Measurements from ENCODE around the gene ADAP1.
"Not testable (repeated sequence)": the region's sequence is repeated elsewhere in the genome, so short reads cannot be mapped to it uniquely, and the experiment has no call there.

The ADAP1 gene

DNA sequence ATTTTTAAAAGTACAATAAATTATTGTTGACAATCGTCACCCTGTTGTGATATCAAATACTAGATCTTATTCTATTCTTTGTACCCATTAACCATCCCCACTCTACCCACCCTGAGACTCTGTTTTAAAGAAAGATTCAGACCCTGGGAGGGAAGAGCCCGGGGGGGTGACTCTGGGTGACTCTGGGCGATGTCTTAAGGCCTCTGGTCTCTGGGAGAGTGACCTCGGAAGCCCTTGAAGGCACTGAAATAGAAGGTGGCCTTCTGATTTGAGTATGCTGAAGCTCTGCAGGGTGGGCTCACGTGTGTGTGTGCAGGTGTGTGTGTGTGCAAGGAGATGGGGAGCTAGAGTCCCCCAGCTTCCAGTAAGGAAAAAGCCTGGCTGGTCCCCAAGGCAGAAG is 9.7 kb downstream of the ADAP1 start:
- no peak overlapping the region for H3K4me3 ChIP-seq (ENCODE audit: low read depth, low read length)
- H2AFZ ChIP-seq (ENCODE audit: low read length, unreplicated experiment), result no peak overlapping the region
- H3K4me1 ChIP-seq (ENCODE audit: control insufficient read depth, insufficient read depth, low read length, unreplicated experiment), result no peaks in the 10 kb centered on the region
- no peak overlapping the region for H3K27ac ChIP-seq (ENCODE audit: low read depth, low read length)
- H3K27me3 ChIP-seq (ENCODE audit: insufficient read depth, low read length), result peaks cover 20% of the 10 kb centered on the region
- H3K79me2 ChIP-seq (ENCODE audit: control insufficient read depth, insufficient read depth, low read length, unreplicated experiment), result no peaks in the 10 kb centered on the region
- H3K36me3 ChIP-seq (ENCODE audit: insufficient read depth, low read length), result no peaks in the 10 kb centered on the region

- not testable (repeated sequence) for H2AFZ ChIP-seq (ENCODE audit: low read length, unreplicated experiment); H3K79me2 ChIP-seq (ENCODE audit: control insufficient read depth, insufficient read depth, low read length, unreplicated experiment); H3K27ac ChIP-seq (ENCODE audit: low read depth, low read length); H3K36me3 ChIP-seq (ENCODE audit: insufficient read depth, low read length); H3K4me3 ChIP-seq (ENCODE audit: low read depth, low read length); H3K4me1 ChIP-seq (ENCODE audit: control insufficient read depth, insufficient read depth, low read length, unreplicated experiment)
- H3K27me3 ChIP-seq (ENCODE audit: insufficient read depth, low read length), result peaks cover 20% of the 10 kb centered on the region
These were observed 10.7 kb downstream of the ADAP1 start for GRCh38 chr7:943793-944192.

DNA sequence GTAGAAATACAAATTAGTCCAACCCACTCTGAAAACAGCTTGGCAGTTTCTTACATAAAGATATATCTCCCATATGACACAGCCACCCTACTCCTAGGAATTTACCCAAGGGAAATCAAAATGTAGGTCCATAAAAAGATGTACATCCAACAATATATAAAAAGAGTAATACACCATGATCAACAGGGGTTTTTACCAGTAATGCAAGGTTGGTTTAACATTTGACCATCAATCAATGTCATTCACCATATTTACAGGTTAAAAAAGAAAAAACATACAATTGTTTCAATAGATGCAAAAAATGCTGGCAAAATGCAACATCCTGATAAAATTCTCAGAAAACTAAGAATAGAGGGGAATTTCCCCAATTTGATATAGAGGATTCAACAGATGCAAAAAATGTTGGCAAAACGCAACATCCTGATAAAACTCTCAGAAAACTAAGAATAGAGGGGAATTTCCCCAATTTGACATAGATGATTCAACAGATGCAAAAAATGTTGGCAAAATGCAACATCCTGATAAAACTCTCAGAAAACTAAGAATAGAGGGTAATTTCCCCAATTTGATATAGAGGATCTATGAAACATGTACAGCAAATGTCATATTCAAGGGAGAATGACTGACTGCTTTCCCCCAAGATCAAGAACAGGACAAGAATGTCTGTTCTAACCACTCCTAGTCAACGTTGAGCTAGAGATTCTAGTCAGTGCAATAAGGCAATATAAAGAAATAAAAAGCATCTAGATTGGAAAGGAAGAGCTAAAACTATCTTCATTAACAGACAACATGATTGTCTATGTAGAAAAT is 13.7 kb downstream of the ADAP1 start:
- Histone ChIP-seq H3K27me3 (ENCODE audit: insufficient read depth, low read length) (peaks cover 20% of the 10 kb centered on the region), H3K79me2 (ENCODE audit: control insufficient read depth, insufficient read depth, low read length, unreplicated experiment) (no peaks in the 10 kb centered on the region), H3K27ac (ENCODE audit: low read depth, low read length) (no peak overlapping the region), H2AFZ (ENCODE audit: low read length, unreplicated experiment) (no peak overlapping the region), H3K4me3 (ENCODE audit: low read depth, low read length) (no peak overlapping the region), H3K4me1 (ENCODE audit: control insufficient read depth, insufficient read depth, low read length, unreplicated experiment) (peaks cover 6% of the 10 kb centered on the region), H3K36me3 (ENCODE audit: insufficient read depth, low read length) (no peaks in the 10 kb centered on the region)

- Histone ChIP-seq H3K79me2 (ENCODE audit: control insufficient read depth, insufficient read depth, low read length, unreplicated experiment) (no peaks in the 10 kb centered on the region), H3K27ac (ENCODE audit: low read depth, low read length) (no peak overlapping the region), H2AFZ (ENCODE audit: low read length, unreplicated experiment) (no peak overlapping the region), H3K4me3 (ENCODE audit: low read depth, low read length) (no peak overlapping the region), H3K4me1 (ENCODE audit: control insufficient read depth, insufficient read depth, low read length, unreplicated experiment) (peaks cover 6% of the 10 kb centered on the region), H3K36me3 (ENCODE audit: insufficient read depth, low read length) (no peaks in the 10 kb centered on the region), H3K27me3 (ENCODE audit: insufficient read depth, low read length) (peaks cover 20% of the 10 kb centered on the region)
These were observed 14.6 kb downstream of the ADAP1 start for GRCh38 chr7:939843-940242.

GRCh38 chr7:938546-939185 is 15.8 kb downstream of the ADAP1 start:
- peaks cover 6% of the 10 kb centered on the region for H3K4me1 ChIP-seq (ENCODE audit: control insufficient read depth, insufficient read depth, low read length, unreplicated experiment)

GRCh38 chr7:937856-938484 is 16.5 kb downstream of the ADAP1 start:
- H2AFZ ChIP-seq (ENCODE audit: low read length, unreplicated experiment), result no peak overlapping the region

More at GRCh38 chr7:938546-939185, 15.8 kb downstream of the ADAP1 start:
- Histone ChIP-seq H3K27me3 (ENCODE audit: insufficient read depth, low read length) (peaks cover 20% of the 10 kb centered on the region), H2AFZ (ENCODE audit: low read length, unreplicated experiment) (no peak overlapping the region), H3K79me2 (ENCODE audit: control insufficient read depth, insufficient read depth, low read length, unreplicated experiment) (no peaks in the 10 kb centered on the region), H3K4me3 (ENCODE audit: low read depth, low read length) (no peak overlapping the region), H3K36me3 (ENCODE audit: insufficient read depth, low read length) (no peaks in the 10 kb centered on the region), H3K27ac (ENCODE audit: low read depth, low read length) (no peak overlapping the region)

GRCh38 chr7:936386-937054 is 18.0 kb downstream of the ADAP1 start:
- H2AFZ ChIP-seq (ENCODE audit: low read length, unreplicated experiment), result no peak overlapping the region
- no peak overlapping the region for H3K4me3 ChIP-seq (ENCODE audit: low read depth, low read length)
- H3K27ac ChIP-seq (ENCODE audit: low read depth, low read length), result no peak overlapping the region
- peaks cover 13% of the 10 kb centered on the region for H3K27me3 ChIP-seq (ENCODE audit: insufficient read depth, low read length)
- peaks cover 6% of the 10 kb centered on the region for H3K4me1 ChIP-seq (ENCODE audit: control insufficient read depth, insufficient read depth, low read length, unreplicated experiment)
- H3K79me2 ChIP-seq (ENCODE audit: control insufficient read depth, insufficient read depth, low read length, unreplicated experiment), result no peaks in the 10 kb centered on the region
- no peaks in the 10 kb centered on the region for H3K36me3 ChIP-seq (ENCODE audit: insufficient read depth, low read length)

More at GRCh38 chr7:937856-938484, 16.5 kb downstream of the ADAP1 start:
- no peak overlapping the region for H3K27ac ChIP-seq (ENCODE audit: low read depth, low read length)
- H3K27me3 ChIP-seq (ENCODE audit: insufficient read depth, low read length), result peaks cover 20% of the 10 kb centered on the region
- H3K79me2 ChIP-seq (ENCODE audit: control insufficient read depth, insufficient read depth, low read length, unreplicated experiment), result no peaks in the 10 kb centered on the region
- H3K4me1 ChIP-seq (ENCODE audit: control insufficient read depth, insufficient read depth, low read length, unreplicated experiment), result peaks cover 6% of the 10 kb centered on the region
- no peak overlapping the region for H3K4me3 ChIP-seq (ENCODE audit: low read depth, low read length)
- H3K36me3 ChIP-seq (ENCODE audit: insufficient read depth, low read length), result no peaks in the 10 kb centered on the region

- Histone ChIP-seq H3K27ac (ENCODE audit: low read depth, low read length) (no peak overlapping the region), H3K36me3 (ENCODE audit: insufficient read depth, low read length) (no peaks in the 10 kb centered on the region), H3K4me1 (ENCODE audit: control insufficient read depth, insufficient read depth, low read length, unreplicated experiment) (peaks cover 6% of the 10 kb centered on the region), H3K4me3 (ENCODE audit: low read depth, low read length) (no peak overlapping the region), H2AFZ (ENCODE audit: low read length, unreplicated experiment) (no peak overlapping the region), H3K79me2 (ENCODE audit: control insufficient read depth, insufficient read depth, low read length, unreplicated experiment) (no peaks in the 10 kb centered on the region), H3K27me3 (ENCODE audit: insufficient read depth, low read length) (peaks cover 10% of the 10 kb centered on the region)
These were observed 18.6 kb downstream of the ADAP1 start for GRCh38 chr7:935874-936385.

DNA sequence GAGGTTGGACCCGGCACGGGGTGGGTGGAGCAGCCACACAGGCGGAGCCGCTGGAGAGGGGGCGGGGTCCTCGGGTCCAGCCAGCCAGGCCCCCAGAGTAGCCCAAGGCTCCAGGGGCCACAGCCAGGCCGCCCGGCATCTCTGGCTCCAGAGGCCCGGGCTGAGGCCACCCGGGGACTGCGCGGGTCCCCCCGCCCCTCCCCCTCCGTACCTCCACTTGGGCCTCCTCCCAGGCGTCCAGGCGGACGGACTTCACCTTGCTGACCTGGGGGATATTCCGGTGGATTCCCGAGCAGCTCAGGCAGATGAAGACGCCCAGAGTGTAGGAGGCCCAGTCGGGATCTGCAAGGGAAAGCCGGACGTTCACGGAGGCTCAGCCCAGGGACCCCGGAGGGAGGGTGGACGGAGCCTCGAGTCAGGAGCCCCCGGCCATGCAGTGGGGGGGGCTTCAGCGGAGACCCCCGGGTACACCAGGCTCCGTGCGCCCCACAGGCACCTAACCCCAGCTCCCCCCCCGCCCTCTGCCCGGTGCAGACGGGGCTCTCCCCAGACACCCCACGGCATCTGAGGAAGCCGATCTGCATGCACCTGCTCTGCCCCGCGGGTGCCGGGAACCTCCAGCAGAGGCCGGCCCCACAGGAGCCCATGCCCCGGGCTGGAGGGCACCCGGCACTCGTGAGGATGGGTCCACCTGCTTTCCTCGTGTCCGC is 19.2 kb downstream of the ADAP1 start:
- no peak overlapping the region for H2AFZ ChIP-seq (ENCODE audit: low read length, unreplicated experiment)
- H3K79me2 ChIP-seq (ENCODE audit: control insufficient read depth, insufficient read depth, low read length, unreplicated experiment), result no peaks in the 10 kb centered on the region
- no peak overlapping the region for H3K27ac ChIP-seq (ENCODE audit: low read depth, low read length)
- H3K36me3 ChIP-seq (ENCODE audit: insufficient read depth, low read length), result no peaks in the 10 kb centered on the region
- H3K4me3 ChIP-seq (ENCODE audit: low read depth, low read length), result no peak overlapping the region
- H3K27me3 ChIP-seq (ENCODE audit: insufficient read depth, low read length), result peaks cover 7% of the 10 kb centered on the region; the same call in 1 of the 2 replicates
- H3K4me1 ChIP-seq (ENCODE audit: control insufficient read depth, insufficient read depth, low read length, unreplicated experiment), result peaks cover 6% of the 10 kb centered on the region

Measured in ACC112 (cell line).